Measurements from ENCODE around the gene PRDM11. TPM values are rescaled to one million over a fixed set of nuclear protein-coding genes. Genes with fewer than 3 reads are reported as not detected.

Gene PRDM11
- total and polyA plus RNA-seq, 2 of the 8 experiments (the other 6 are each of a cell fraction or from before 2014, with no cell fraction given), result 3.6 to 11.7 TPM

DNA sequence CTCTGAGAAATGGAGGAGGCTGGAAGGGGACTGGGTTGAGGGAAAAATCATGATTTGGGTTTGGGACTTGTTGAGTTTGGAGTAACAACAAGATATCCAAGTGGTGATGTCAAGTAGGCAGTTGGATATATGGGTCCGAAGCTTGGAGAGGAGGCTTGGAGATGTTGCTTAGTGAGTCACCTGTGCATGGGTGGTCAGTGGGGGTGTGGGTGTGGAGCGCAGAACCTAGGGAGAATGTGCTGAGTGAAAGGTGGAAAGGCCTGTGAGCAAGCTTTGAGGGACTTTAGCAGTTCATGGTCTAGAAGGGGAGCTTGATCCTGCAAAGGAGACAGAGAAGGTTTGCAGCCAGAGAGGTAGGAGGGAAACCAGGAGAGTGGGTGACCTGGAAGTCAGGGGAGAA lies 38.2 kb downstream of the PRDM11 start:
- Histone ChIP-seq H2BK20ac (ENCODE audit: low read length) (no peak overlapping the region), H3K27me3 (replicated peaks in 1 of 4; ENCODE audit: control insufficient read depth in 3 of 4, extremely low read depth in 1 of 4, insufficient read depth in 3 of 4, low read length in 3 of 4) (no peaks in the 10 kb centered on the region), H3K4me2 (ENCODE audit: insufficient read depth in 1 of 2, low read depth in 2 of 2, low read length in 2 of 2) (no peak overlapping the region), H2BK15ac (ENCODE audit: low read length) (no peak overlapping the region), H3K23me2 (ENCODE audit: low read depth, low read length) (peaks cover 5% of the 10 kb centered on the region; the same call in 1 of the 2 replicates), H2BK12ac (ENCODE audit: low read depth, low read length) (no peak overlapping the region), H3K27ac (ENCODE audit: low read depth, low read length) (no peak overlapping the region), H3K14ac (ENCODE audit: insufficient read length) (no peak overlapping the region), H3K4me3 (ENCODE audit: extremely low read depth in 1 of 4, insufficient read depth in 2 of 4, low read depth in 3 of 4, low read length in 4 of 4) (no peak overlapping the region), H3K9ac (replicated peaks in 1 of 4; ENCODE audit: extremely low read depth in 1 of 4, low read depth in 3 of 4, low read length in 3 of 4) (no peak overlapping the region), H4K5ac (ENCODE audit: insufficient read length, low read depth, low read length) (no peak overlapping the region), H3K18ac (ENCODE audit: extremely low read depth, low read length) (no peak overlapping the region), H3K4ac (replicated peaks; ENCODE audit: insufficient read length, low read depth, low read length) (no peak overlapping the region), H3K4me1 (replicated peaks in 1 of 4; ENCODE audit: control insufficient read depth in 3 of 4, insufficient read depth in 4 of 4, low read length in 3 of 4) (peaks cover 0 to 15% (median 11%) of the 10 kb centered on the region in 4 experiments; a peak in 6 of 7 replicates), H4K20me1 (replicated peaks in 1 of 2; ENCODE audit: control insufficient read depth in 1 of 2, insufficient read depth in 2 of 2, low read length in 2 of 2) (peaks cover 0 to 1% of the 10 kb centered on the region in 2 experiments), H2BK120ac (replicated peaks; ENCODE audit: low read depth, low read length) (no peak overlapping the region), H2AFZ (ENCODE audit: low read length) (no peak overlapping the region), H2BK5ac (ENCODE audit: low read depth, low read length) (no peak overlapping the region), H3K79me1 (ENCODE audit: low read depth, low read length) (0 out of 2 replicates have a peak, but pooled peaks cover 2% of the 10 kb centered on the region), H3K36me3 (ENCODE audit: control insufficient read depth in 2 of 4, insufficient read depth in 4 of 4, low read length in 3 of 4) (no peaks in the 10 kb centered on the region; a peak in 2 of 8 replicates), H3K56ac (replicated peaks; ENCODE audit: insufficient read length, low read depth, low read length) (no peak overlapping the region), H3K79me2 (ENCODE audit: control insufficient read depth in 1 of 2, insufficient read depth in 2 of 2, low read length in 2 of 2) (no peaks in the 10 kb centered on the region), H3K23ac (ENCODE audit: insufficient read length) (no peak overlapping the region), H3K9me3 (ENCODE audit: insufficient read depth in 2 of 2, low read depth in 1 of 2, low read length in 1 of 2) (no peaks in the 10 kb centered on the region), H4K91ac (replicated peaks; ENCODE audit: insufficient read length, low read length) (no peak overlapping the region), H2AK5ac (ENCODE audit: low read depth, low read length) (no peak overlapping the region), H4K8ac (ENCODE audit: extremely low read depth, insufficient read depth, low read length) (no peak overlapping the region; the same call in 1 of the 2 replicates)
- FAIRE-seq, result no peak
- CTCF ChIA-PET (ENCODE audit: partially characterized antibody), result interaction anchor here (0.5 to 5.2 kb wide), 20 partner anchors 7 to 253 kb away, joined by 3 to 30 read pairs (median 5); no protein-coding TSS in a partner anchor
- POLR2A ChIA-PET (ENCODE audit: partially characterized antibody), result no interaction called here
- 91% methylated on average over 2 of the region's 2 CpGs; no CpG with 5 or more reads in 1 of the 2 experiments for WGBS, 2 experiments (ENCODE audit: extremely low coverage in 1 of 2, insufficient coverage in 1 of 2, insufficient read length in 1 of 2, insufficient replicate concordance in 2 of 2, low coverage in 1 of 2, low lambda C conversion rate in 2 of 2, missing lambda C conversion rate in 1 of 2)
- DNase-seq (ENCODE audit: low read depth in 1 of 2, low spot score in 2 of 2), result no peak
- no peak for TF ChIP-seq MAFK (IDR thresholded peaks at IDR 0.05; ENCODE audit: low read depth, low read length)
- no peak for TF ChIP-seq KDM4A (IDR thresholded peaks at IDR 0.05; ENCODE audit: low read depth, low read length, severe bottlenecking)
- TF ChIP-seq RXRA (IDR thresholded peaks at IDR 0.05; ENCODE audit: insufficient read depth, low read depth, low read length), result no peak
- TF ChIP-seq SIN3A (conservative IDR thresholded peaks at IDR 0.05 in 1 of 2, IDR thresholded peaks at IDR 0.05 in 1 of 2; ENCODE audit: low read depth in 1 of 2, low read length in 2 of 2), result no peak
- TF ChIP-seq SP1 (IDR thresholded peaks at IDR 0.05; ENCODE audit: low read depth, low read length), result no peak
- no peak for TF ChIP-seq BRCA1 (IDR thresholded peaks at IDR 0.05; ENCODE audit: low read depth, low read length)
- TF ChIP-seq, protein P1, sequence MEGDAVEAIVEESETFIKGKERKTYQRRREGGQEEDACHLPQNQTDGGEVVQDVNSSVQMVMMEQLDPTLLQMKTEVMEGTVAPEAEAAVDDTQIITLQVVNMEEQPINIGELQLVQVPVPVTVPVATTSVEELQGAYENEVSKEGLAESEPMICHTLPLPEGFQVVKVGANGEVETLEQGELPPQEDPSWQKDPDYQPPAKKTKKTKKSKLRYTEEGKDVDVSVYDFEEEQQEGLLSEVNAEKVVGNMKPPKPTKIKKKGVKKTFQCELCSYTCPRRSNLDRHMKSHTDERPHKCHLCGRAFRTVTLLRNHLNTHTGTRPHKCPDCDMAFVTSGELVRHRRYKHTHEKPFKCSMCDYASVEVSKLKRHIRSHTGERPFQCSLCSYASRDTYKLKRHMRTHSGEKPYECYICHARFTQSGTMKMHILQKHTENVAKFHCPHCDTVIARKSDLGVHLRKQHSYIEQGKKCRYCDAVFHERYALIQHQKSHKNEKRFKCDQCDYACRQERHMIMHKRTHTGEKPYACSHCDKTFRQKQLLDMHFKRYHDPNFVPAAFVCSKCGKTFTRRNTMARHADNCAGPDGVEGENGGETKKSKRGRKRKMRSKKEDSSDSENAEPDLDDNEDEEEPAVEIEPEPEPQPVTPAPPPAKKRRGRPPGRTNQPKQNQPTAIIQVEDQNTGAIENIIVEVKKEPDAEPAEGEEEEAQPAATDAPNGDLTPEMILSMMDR (IDR thresholded peaks at IDR 0.05; ENCODE audit: control extremely low read depth in 1 of 3, insufficient read depth in 1 of 3, low read depth in 1 of 3, low read length in 3 of 3), result no peak
- no peak for TF ChIP-seq NANOG (IDR thresholded peaks at IDR 0.05; ENCODE audit: insufficient read depth, low read depth, low read length, poor library complexity, severe bottlenecking)
- no peak for TF ChIP-seq EGR1 (IDR thresholded peaks at IDR 0.05; ENCODE audit: borderline replicate concordance, low read depth, low read length)
- no peak for TF ChIP-seq BCL11A (IDR thresholded peaks at IDR 0.05; ENCODE audit: low read depth in 2 of 2, low read length in 2 of 2)
- no peak for TF ChIP-seq SP2 (IDR thresholded peaks at IDR 0.05; ENCODE audit: low read length)
- TF ChIP-seq SIRT6 (IDR thresholded peaks at IDR 0.05; ENCODE audit: low read length), result no peak

All from H1 (cell line).